Right renal cortex interstitium (tissue), 3 donors: Measurements from ENCODE around the gene DCANP1. TPM values are rescaled to one million over a fixed set of nuclear protein-coding genes. Genes with fewer than 3 reads are reported as not detected.

Experiments used
- polyA plus RNA-seq, 3 donors: library from polyadenylated mRNA; unstranded; fragments of 120-200 nt; gene quantifications; one replicate each; pipeline ENCODE4 v1.2.1, GENCODE V29; 2013; ENCODE audit not compliant: insufficient read length in 3 of 3

The DCANP1 gene
- polyA plus RNA-seq, 3 donors = 0.18 TPM; not detected in 2

Other genes with a start within 250 kb of the DCANP1 start
- gene MACROH2A1, start 48.1 kb downstream of the DCANP1 start, polyA plus RNA-seq = 100 to 1,000 TPM; 199 to 205 (median 202) TPM
- gene TIFAB, start 5.0 kb upstream of the DCANP1 start, polyA plus RNA-seq = under 1 TPM; 0.15 to 0.20 (median 0.18) TPM
- not detected for gene NEUROG1, start 88.6 kb upstream of the DCANP1 start, polyA plus RNA-seq
- 10 to 100 TPM; 18.4 to 54.0 (median 36.6) TPM for gene CXCL14, start 131.6 kb upstream of the DCANP1 start, polyA plus RNA-seq